Loucy (cell line): ENCODE measurements around the gene SDC3.

ENCODE experiments used
- H2AFZ ChIP-seq: fragments of 200-600 bp; sonication (generic); 2 replicates; pipeline ENCODE4 v1.6.0; 2016; ENCODE audit warnings: antibody characterized with exemption, mild to moderate bottlenecking, low read length, moderate library complexity
- H3F3A ChIP-seq: fragments of 200-600 bp; 2 replicates; pipeline ENCODE4 v1.6.0; 2016; ENCODE audit warnings: antibody characterized with exemption, low read depth, mild to moderate bottlenecking
- H3K27me3 ChIP-seq: fragments of 200-600 bp; sonication (generic); 2 replicates; pipeline ENCODE4 v1.6.1; 2014; ENCODE audit warnings: low read length, mild to moderate bottlenecking; ENCODE audit not compliant: insufficient read depth, poor library complexity, severe bottlenecking
- H3K36me3 ChIP-seq: fragments of 200-600 bp; sonication (generic); 2 replicates; pipeline ENCODE4 v1.6.1; 2016; ENCODE audit warnings: low read length; ENCODE audit not compliant: insufficient read depth
- H3K4me1 ChIP-seq: fragments of 200-600 bp; sonication (generic); 2 replicates; pipeline ENCODE4 v1.5.1; 2014; ENCODE audit warnings: low read length, mild to moderate bottlenecking; ENCODE audit not compliant: insufficient read depth, poor library complexity, severe bottlenecking
- H3K4me2 ChIP-seq: fragments of 200-600 bp; sonication (generic); 2 replicates; pipeline ENCODE4 v1.6.0; 2014; ENCODE audit warnings: antibody characterized with exemption, low read length, low read depth, mild to moderate bottlenecking; ENCODE audit not compliant: poor library complexity, severe bottlenecking
- H3K4me3 ChIP-seq: fragments of 200-600 bp; sonication (generic); 2 replicates; pipeline ENCODE4 v1.5.1; 2014; ENCODE audit warnings: low read length, mild to moderate bottlenecking, mixed read lengths; ENCODE audit not compliant: poor library complexity, severe bottlenecking
- H3K79me2 ChIP-seq: fragments of 200-600 bp; sonication (generic); 2 replicates; pipeline ENCODE4 v1.6.1; 2014; ENCODE audit warnings: low read length; ENCODE audit not compliant: insufficient read depth
- H3K9ac ChIP-seq: fragments of 200-600 bp; sonication (generic); 2 replicates; pipeline ENCODE4 v1.6.0; 2014; ENCODE audit warnings: mild to moderate bottlenecking, low read depth, low read length, moderate library complexity; ENCODE audit not compliant: poor library complexity, severe bottlenecking
- H3K9me2 ChIP-seq: fragments of 200-600 bp; sonication (generic); replicated peaks from 2 replicates; pipeline ENCODE4 v1.6.1; 2016; ENCODE audit warnings: low read depth, low read length, mixed read lengths
- H3K9me3 ChIP-seq: fragments of 200-600 bp; sonication (generic); 2 replicates; pipeline ENCODE4 v1.6.1; 2014; ENCODE audit warnings: mild to moderate bottlenecking, antibody characterized with exemption, low read length, low read depth; ENCODE audit not compliant: insufficient read depth
- H4K20me1 ChIP-seq: fragments of 200-600 bp; sonication (generic); 2 replicates; pipeline ENCODE4 v1.6.0; 2014; ENCODE audit warnings: antibody characterized with exemption, low read length, mild to moderate bottlenecking; ENCODE audit not compliant: insufficient read depth, poor library complexity, severe bottlenecking
- CTCF ChIP-seq: fragments of 200-600 bp; sonication (generic); conservative IDR thresholded peaks from 2 replicates; pipeline ENCODE4 v1.5.1; 2014; ENCODE audit warnings: mild to moderate bottlenecking, antibody characterized with exemption, low read length
- EZH2phosphoT487 ChIP-seq: fragments of 200-600 bp; IDR thresholded peaks from 2 replicates; pipeline ENCODE4 v1.6.1; 2018; ENCODE audit warnings: antibody characterized with exemption, mild to moderate bottlenecking, moderate library complexity, borderline replicate concordance

SDC3 gene

GRCh38 chr1:30923597-30923996, 15.0 kb upstream of the SDC3 start:
- no peak overlapping the region for H2AFZ ChIP-seq
- H3K27me3 ChIP-seq: no peaks in the 10 kb centered on the region
- no peaks in the 10 kb centered on the region for H3K79me2 ChIP-seq
- H3K4me3 ChIP-seq: no peak overlapping the region
- no peaks in the 10 kb centered on the region for H3K9me3 ChIP-seq
- H3K4me1 ChIP-seq: peaks cover 16% of the 10 kb centered on the region
- no peak for TF ChIP-seq EZH2phosphoT487
- no peak for TF ChIP-seq CTCF
- H3K36me3 ChIP-seq: no peaks in the 10 kb centered on the region
- H3K9ac ChIP-seq: no peak overlapping the region
- peaks cover 8% of the 10 kb centered on the region for H3F3A ChIP-seq
- H3K4me2 ChIP-seq: no peak overlapping the region
- no peaks in the 10 kb centered on the region for H4K20me1 ChIP-seq
- no peaks in the 10 kb centered on the region for H3K9me2 ChIP-seq

- no peaks in the 10 kb centered on the region for H3K36me3 ChIP-seq
- no peak overlapping the region for H2AFZ ChIP-seq
- no peaks in the 10 kb centered on the region for H3K79me2 ChIP-seq
- peaks cover 8% of the 10 kb centered on the region for H3F3A ChIP-seq
- no peak overlapping the region for H3K9ac ChIP-seq
- TF ChIP-seq CTCF (no peak), EZH2phosphoT487 (no peak)
- no peak overlapping the region for H3K4me3 ChIP-seq
- no peaks in the 10 kb centered on the region for H3K9me3 ChIP-seq
- no peak overlapping the region for H3K4me2 ChIP-seq
- peaks cover 27% of the 10 kb centered on the region for H3K4me1 ChIP-seq
- H4K20me1 ChIP-seq: no peaks in the 10 kb centered on the region
- no peaks in the 10 kb centered on the region for H3K9me2 ChIP-seq
- no peaks in the 10 kb centered on the region for H3K27me3 ChIP-seq
Observed at GRCh38 chr1:30920827-30921226, 12.3 kb upstream of the SDC3 start.

- Histone ChIP-seq H3K4me1 (peaks cover 27% of the 10 kb centered on the region), H4K20me1 (no peaks in the 10 kb centered on the region), H3K9ac (peak overlapping the region; percentile 35), H3K4me3 (peak overlapping the region; percentile 59), H3K9me2 (no peaks in the 10 kb centered on the region), H3K9me3 (no peaks in the 10 kb centered on the region), H2AFZ (no peak overlapping the region; the same call in 1 of the 2 replicates), H3K79me2 (no peaks in the 10 kb centered on the region), H3K27me3 (no peaks in the 10 kb centered on the region), H3K4me2 (peak overlapping the region; percentile 80), H3F3A (peaks cover 8% of the 10 kb centered on the region), H3K36me3 (no peaks in the 10 kb centered on the region)
- TF ChIP-seq EZH2phosphoT487: no peak
- TF ChIP-seq CTCF: no peak
Observed at GRCh38 chr1:30919025-30919881, 10.7 kb upstream of the SDC3 start.
